Activated naive CD8-positive, alpha-beta T cell treated with anti-CD3 and anti-CD28 coated beads for 36 hours (primary cell): Measurements from ENCODE around the gene SSX2IP. TPM values are rescaled to one million over a fixed set of nuclear protein-coding genes. Genes with fewer than 3 reads are reported as not detected.
"Not testable (repeated sequence)": the region's sequence is repeated elsewhere in the genome, so short reads cannot be mapped to it uniquely, and the experiment has no call there.

ENCODE experiments used
- DNase-seq: peaks from one replicate; pipeline ENCODE4 v3.0.0; 2021
- H3K27ac Mint-ChIP-seq: one replicate; pipeline ENCODE4 v1.8.0; 2022; ENCODE audit warnings: mild to moderate bottlenecking, moderate library complexity, mixed read lengths
- H3K27me3 Mint-ChIP-seq: one replicate; pipeline ENCODE4 v1.8.0; 2022; ENCODE audit warnings: mild to moderate bottlenecking, mixed read lengths
- H3K36me3 Mint-ChIP-seq: one replicate; pipeline ENCODE4 v1.8.0; 2021; ENCODE audit warnings: mild to moderate bottlenecking, mixed read lengths
- H3K4me1 Mint-ChIP-seq: one replicate; pipeline ENCODE4 v1.8.0; 2021; ENCODE audit warnings: mixed read lengths
- H3K4me3 Mint-ChIP-seq: one replicate; pipeline ENCODE4 v1.8.0; 2022; ENCODE audit warnings: mild to moderate bottlenecking, moderate library complexity, mixed read lengths
- H3K9me3 Mint-ChIP-seq: one replicate; pipeline ENCODE4 v1.8.0; 2022; ENCODE audit warnings: mixed read lengths
- total RNA-seq, 2 experiments: library from RNA; stranded (reverse); gene quantifications; one replicate each; pipeline ENCODE4 v1.2.3, GENCODE V29; 2021

The SSX2IP gene, protein sequence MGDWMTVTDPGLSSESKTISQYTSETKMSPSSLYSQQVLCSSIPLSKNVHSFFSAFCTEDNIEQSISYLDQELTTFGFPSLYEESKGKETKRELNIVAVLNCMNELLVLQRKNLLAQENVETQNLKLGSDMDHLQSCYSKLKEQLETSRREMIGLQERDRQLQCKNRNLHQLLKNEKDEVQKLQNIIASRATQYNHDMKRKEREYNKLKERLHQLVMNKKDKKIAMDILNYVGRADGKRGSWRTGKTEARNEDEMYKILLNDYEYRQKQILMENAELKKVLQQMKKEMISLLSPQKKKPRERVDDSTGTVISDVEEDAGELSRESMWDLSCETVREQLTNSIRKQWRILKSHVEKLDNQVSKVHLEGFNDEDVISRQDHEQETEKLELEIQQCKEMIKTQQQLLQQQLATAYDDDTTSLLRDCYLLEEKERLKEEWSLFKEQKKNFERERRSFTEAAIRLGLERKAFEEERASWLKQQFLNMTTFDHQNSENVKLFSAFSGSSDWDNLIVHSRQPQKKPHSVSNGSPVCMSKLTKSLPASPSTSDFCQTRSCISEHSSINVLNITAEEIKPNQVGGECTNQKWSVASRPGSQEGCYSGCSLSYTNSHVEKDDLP
- total RNA-seq = 10 to 100 TPM; 12.4 to 13.1 TPM

DNA sequence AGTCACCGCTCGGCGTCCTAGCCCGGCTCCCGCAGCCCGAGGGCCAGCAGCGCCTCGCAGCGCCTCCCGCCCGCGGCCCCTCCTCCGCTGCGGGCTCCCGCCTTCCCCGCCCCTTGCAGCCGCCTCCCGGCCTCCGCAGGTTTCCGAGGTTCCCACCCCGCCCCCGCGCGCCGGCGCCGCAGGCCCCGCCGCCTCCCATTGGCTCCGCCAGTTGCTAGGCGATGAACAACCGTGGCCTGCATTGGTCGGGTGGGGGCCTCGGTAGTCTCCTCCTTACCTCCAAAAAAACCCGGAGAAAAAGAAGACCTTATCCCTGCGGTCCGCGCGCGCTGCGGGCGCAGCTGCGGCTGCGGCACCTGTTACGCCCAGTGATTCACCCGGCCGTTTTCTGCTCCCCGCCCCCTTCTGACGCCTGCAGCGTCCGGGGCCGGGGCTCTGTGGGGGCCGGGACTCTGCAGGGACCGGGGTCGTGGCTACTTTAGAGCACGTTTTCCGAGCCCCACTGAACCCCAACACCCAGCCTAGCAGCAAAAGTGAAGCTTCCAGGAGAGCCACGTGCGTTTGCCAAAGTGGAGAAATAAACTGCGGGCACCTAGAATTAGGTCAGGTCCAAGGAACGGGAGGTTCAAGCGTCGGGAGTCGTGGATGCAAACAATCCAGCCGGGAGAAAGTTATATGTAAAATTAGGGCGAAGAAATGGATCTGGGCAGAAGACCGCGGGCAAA lies at the start of gene SSX2IP:
Gene SSX2IP (minus strand): TSS at position 65 of the 725 bp plus-strand sequence. CDS start 19,242 bp downstream, outside the sequence.
- no peaks in the 10 kb centered on the region for H3K9me3 Mint-ChIP-seq
- H3K36me3 Mint-ChIP-seq = peaks cover 5% of the 10 kb centered on the region
- peak within 1 kb of the TSS; percentile 97 for H3K27ac Mint-ChIP-seq
- H3K4me3 Mint-ChIP-seq = peak within 1 kb of the TSS; percentile 96
- peaks cover 43% of the 10 kb centered on the region for H3K4me1 Mint-ChIP-seq
- H3K27me3 Mint-ChIP-seq = no peaks in the 10 kb centered on the region
- peak; percentile 98 for DNase-seq

DNA sequence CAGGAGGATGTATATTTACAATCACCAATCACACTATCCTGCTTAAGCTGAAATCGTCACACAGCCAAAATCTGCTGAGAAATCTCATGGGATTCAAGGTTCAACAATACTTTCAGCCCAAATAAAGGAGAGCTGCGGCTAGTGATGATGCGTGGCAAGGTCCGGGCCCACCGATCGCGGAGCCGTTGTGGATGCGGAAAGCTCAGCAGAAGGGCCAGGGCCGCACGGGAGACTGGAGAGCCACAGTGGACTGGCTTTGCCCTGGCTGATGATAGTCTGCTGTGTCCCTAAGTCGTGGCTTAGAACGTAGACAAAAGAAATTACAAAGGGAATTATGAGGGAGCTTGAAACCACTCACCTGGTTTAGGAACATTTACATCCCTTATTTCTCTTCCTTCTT lies 48.0 kb upstream of the SSX2IP start:
- Mint-ChIP-seq H3K27me3 (peaks cover 11% of the 10 kb centered on the region), H3K4me3 (no peak overlapping the region), H3K9me3 (no peaks in the 10 kb centered on the region), H3K4me1 (no peaks in the 10 kb centered on the region), H3K27ac (no peak overlapping the region), H3K36me3 (no peaks in the 10 kb centered on the region)
- DNase-seq = no peak

DNA sequence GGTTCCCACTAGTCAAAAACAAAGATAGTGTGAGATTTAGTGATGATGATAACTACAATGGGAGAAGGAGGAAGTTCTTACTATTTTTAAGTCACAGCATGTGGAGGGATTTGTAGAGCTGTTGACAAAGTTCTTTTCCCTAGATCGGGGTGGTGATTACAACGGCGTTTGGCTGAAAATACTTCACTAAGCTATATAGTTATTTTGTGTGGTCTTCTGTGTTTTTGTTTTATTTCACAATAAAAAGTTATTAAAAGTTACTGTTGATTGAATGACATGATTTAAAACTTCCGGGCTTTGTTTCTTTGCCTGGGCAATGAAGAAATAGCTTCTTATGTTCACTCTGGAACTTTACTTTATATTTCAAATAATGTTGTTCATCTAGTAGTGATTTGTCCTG lies 47.3 kb upstream of the SSX2IP start:
- Mint-ChIP-seq H3K36me3 (no peaks in the 10 kb centered on the region), H3K4me3 (no peak overlapping the region), H3K27ac (no peak overlapping the region), H3K27me3 (peaks cover 11% of the 10 kb centered on the region), H3K4me1 (no peaks in the 10 kb centered on the region), H3K9me3 (no peaks in the 10 kb centered on the region)
- DNase-seq = no peak

DNA sequence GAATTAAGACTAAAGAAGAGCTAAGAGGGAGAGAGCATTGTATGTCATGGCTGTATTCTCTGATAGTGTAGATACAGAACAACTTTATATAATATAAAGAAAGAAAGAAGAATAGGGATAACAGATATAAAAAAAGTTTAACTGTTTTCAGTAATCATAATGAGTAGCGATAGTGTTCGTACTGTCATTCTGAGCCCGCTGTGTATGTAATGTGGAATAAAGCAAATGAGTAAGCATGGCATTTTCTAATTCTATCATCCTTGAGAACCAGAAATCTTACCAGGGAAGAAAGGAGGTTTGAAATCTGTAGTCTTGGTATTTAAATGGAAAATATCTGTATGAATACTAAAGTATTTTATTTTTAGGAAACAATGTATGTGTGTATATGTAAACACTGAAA lies 46.7 kb upstream of the SSX2IP start:
- DNase-seq = no peak
- H3K27me3 Mint-ChIP-seq = peaks cover 11% of the 10 kb centered on the region
- no peak overlapping the region for H3K27ac Mint-ChIP-seq
- H3K4me1 Mint-ChIP-seq = no peaks in the 10 kb centered on the region
- no peaks in the 10 kb centered on the region for H3K9me3 Mint-ChIP-seq
- H3K36me3 Mint-ChIP-seq = no peaks in the 10 kb centered on the region
- no peak overlapping the region for H3K4me3 Mint-ChIP-seq

DNA sequence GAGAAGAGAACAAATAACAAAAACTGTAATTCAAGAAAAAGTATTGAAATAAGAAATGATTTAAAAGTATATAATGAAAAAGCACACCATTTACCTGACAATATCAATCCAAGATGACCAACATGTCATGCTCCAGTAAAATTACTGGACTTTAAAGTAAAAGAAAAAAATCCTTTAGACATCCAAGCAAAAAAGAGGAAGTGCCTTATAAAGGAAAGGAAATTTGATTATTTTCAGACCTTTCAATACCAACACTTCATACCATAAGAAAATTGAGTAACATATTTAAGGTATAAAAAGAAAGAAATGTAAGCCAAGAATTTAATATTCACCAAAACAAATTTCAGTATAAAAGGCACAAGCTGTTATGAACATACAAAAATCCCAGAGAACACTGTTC lies 46.2 kb upstream of the SSX2IP start:
- no peak overlapping the region for H3K4me3 Mint-ChIP-seq
- no peak for DNase-seq
- H3K4me1 Mint-ChIP-seq = no peaks in the 10 kb centered on the region
- no peaks in the 10 kb centered on the region for H3K9me3 Mint-ChIP-seq
- no peaks in the 10 kb centered on the region for H3K36me3 Mint-ChIP-seq
- peaks cover 11% of the 10 kb centered on the region for H3K27me3 Mint-ChIP-seq
- H3K27ac Mint-ChIP-seq = no peak overlapping the region

DNA sequence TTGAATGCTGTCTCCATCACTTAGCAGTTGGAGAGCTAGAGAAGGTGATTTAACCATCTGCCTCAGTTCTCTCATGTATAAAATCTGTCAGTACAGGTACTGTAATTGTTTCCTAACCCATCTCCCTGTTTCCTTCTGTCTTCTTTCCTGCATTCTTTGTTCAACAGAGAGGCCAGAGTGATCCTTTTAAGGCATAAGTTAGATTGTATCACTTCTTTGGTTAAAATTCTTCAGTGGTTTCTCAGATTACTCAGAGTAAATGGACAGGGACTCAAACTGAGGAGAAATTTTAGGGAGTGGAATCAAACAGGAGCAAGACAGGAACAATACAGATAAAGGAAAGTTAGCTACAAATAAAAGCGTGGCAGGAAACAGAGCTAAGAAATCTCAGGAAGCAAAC lies 45.2 kb upstream of the SSX2IP start:
- Mint-ChIP-seq H3K36me3 (no peaks in the 10 kb centered on the region), H3K9me3 (no peaks in the 10 kb centered on the region), H3K27me3 (peaks cover 19% of the 10 kb centered on the region), H3K4me1 (no peaks in the 10 kb centered on the region), H3K4me3 (no peak overlapping the region), H3K27ac (no peak overlapping the region)
- no peak for DNase-seq

DNA sequence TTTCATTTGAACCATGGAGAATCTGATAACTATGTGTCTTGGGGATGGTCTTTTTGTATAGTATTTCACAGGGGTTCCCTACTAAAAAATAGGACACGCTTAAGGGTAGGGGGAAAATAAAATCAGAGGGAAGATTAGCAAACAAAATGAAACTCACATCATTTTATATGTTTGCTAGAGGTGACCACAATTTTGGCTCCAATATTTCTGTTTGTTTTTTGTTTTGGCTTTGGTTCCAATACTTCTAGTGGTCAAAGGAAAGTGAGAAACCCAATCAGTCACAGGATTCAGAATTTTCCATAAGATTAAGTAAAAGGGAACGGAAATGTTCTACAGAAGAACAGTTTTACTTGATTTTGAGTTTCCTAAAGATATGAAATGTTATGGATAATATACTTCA lies 42.3 kb upstream of the SSX2IP start:
- Mint-ChIP-seq H3K27ac (no peak overlapping the region), H3K27me3 (peaks cover 28% of the 10 kb centered on the region), H3K36me3 (no peaks in the 10 kb centered on the region), H3K9me3 (no peaks in the 10 kb centered on the region), H3K4me3 (no peak overlapping the region), H3K4me1 (no peaks in the 10 kb centered on the region)
- DNase-seq = no peak

DNA sequence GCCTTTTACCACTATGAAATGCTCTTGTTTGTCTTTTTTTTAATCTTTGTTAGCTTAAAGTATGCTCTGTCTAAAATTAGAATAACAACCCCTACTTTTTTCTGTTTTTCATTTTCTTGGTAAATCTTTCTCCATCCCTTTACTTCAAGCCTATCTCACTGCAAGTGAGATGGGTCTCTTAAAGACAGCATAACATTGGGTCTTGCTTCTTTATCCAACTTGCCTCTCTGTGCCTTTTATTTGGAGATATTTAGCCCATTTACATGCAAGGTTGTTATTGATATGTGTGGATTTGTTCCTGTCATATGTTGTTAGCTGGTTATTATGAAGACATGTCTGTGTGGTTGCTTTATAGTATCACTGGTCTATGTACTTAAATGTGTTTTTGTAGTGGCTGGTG lies 41.3 kb upstream of the SSX2IP start:
- Mint-ChIP-seq H3K9me3 (no peaks in the 10 kb centered on the region), H3K27me3 (peaks cover 28% of the 10 kb centered on the region)

DNA sequence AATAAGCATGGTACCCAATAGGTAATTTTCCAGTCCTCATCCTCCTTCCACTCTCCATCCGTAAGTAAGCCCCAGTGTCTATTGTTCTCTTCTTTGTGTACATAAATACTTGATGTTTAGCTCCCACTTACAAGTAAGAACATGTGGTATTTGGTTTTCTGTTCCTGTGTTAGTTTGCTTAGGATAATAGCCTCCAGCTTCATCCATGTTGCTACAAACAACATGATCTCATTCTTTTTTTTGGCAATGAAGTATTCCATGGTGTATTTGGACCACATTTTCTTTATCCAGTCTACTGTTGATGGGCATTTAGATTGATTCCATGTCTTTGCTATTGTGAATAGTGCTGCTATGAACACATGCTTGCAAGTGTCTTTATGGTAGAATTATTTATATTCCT lies 37.5 kb upstream of the SSX2IP start:
- peaks cover 17% of the 10 kb centered on the region for H3K27me3 Mint-ChIP-seq
- not testable (repeated sequence) for H3K9me3 Mint-ChIP-seq, H3K36me3 Mint-ChIP-seq, H3K27ac Mint-ChIP-seq, H3K4me1 Mint-ChIP-seq, H3K4me3 Mint-ChIP-seq, DNase-seq

More for the DNA sequence above, 41.3 kb upstream of the SSX2IP start:
- no peaks in the 10 kb centered on the region for H3K36me3 Mint-ChIP-seq
- DNase-seq = no peak
- H3K4me1 Mint-ChIP-seq = no peaks in the 10 kb centered on the region
- no peak overlapping the region for H3K4me3 Mint-ChIP-seq
- H3K27ac Mint-ChIP-seq = no peak overlapping the region

DNA sequence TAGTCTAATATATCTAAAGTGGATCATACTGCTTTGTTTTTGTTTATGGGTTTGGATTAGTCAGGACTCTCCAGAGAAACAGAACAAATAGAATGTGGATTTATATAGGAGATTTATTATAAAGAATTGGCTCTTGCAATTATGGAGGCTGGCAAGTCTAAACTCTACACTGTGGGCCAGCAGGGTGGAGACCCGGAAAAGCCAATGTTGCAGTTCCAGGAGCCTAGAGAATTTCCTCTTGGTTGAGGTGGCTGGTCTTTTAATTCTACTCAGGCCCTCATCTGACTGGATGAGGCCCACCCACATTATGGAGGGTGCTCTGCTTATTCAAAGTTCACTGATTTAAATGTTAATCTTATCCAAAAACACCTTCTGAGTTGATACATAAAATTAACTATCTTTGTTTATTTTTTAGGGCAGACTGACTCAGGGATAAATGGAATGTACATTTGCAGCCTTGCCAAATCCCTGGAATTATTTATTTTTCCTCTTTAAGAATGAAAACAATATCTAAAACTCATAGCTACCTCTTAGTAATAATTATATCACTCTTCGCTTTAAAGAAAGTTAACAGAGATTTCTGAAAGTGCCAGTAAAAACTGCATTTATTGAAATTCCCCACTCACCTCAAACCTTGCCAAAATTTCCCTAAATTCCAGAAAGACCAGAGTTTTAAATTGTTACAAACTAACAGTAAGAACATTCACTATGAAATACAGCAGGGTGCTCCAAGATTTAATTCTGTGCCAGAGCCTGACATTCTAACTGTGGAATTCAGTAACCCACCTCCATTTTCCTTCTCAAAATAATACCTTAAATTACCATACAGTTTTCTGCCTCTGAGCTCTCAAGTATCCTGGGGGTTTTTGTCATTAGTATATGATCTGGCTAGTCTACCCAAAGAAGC lies 36.6 kb upstream of the SSX2IP start:
- H3K27me3 Mint-ChIP-seq = peaks cover 17% of the 10 kb centered on the region
- peaks cover 4% of the 10 kb centered on the region for H3K4me1 Mint-ChIP-seq
- H3K4me3 Mint-ChIP-seq = no peak overlapping the region
- no peaks in the 10 kb centered on the region for H3K9me3 Mint-ChIP-seq
- H3K27ac Mint-ChIP-seq = no peak overlapping the region
- no peaks in the 10 kb centered on the region for H3K36me3 Mint-ChIP-seq
- DNase-seq = no peak

DNA sequence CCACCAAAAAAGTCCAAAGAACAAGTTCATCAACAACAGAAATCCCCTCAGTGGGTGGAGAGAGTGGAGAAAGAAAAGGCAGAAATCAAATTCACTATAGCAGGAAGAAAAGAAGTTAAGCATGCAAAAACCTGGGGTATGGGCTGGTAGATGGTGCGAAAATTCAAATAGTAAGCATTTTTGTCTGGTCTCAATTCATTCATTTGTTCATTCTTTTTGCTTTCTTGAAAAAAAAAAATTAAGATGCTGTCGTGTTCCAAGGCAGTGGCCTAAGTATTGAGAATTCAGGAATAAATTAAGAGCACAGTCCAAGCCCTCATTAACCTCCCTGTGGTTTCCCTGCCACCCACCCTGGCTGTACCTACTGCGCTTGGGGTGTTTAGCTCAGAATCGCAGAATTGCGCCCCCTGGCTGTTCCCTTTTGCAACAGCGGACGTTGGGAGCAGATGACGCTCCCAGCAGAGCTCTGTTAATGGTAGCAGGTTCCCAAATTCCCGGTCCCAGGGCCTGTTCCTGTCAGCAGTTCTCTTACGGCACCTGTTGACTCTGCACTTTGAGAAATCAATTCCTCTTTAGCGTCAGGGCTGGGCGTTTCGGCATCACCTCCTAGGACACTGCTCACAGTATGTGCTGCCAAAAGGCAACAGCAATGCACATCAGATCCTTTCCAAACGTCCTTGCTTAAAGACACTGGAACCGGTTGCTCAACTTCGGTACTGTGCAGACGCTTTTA lies 34.0 kb upstream of the SSX2IP start:
- no peaks in the 10 kb centered on the region for H3K36me3 Mint-ChIP-seq
- H3K4me3 Mint-ChIP-seq = no peak overlapping the region
- no peaks in the 10 kb centered on the region for H3K9me3 Mint-ChIP-seq
- peaks cover 8% of the 10 kb centered on the region for H3K4me1 Mint-ChIP-seq
- H3K27me3 Mint-ChIP-seq = peaks cover 4% of the 10 kb centered on the region
- DNase-seq = peak; percentile 33
- H3K27ac Mint-ChIP-seq = no peak overlapping the region

DNA sequence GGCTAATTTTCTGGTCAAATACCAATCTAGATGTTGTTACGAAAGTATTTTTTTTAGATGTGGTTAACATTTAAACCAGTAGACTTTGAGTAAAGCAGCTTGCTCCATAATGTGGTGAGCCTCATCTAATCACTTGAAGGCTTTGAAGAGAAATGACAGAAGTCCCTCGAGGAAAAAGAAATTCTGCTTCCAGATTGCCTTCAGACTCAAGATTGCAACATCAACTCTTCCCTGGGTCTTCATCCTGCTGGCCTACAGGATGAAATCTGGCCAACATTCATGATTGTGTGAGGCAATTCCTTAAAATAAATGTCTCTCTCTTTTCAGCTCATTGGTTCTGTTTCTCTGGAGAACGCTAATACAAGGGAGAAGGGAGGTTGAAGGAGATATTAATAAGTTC lies 32.5 kb upstream of the SSX2IP start:
- H3K27ac Mint-ChIP-seq = no peak overlapping the region
- H3K4me3 Mint-ChIP-seq = no peak overlapping the region
- DNase-seq = no peak
- no peaks in the 10 kb centered on the region for H3K9me3 Mint-ChIP-seq
- peaks cover 8% of the 10 kb centered on the region for H3K4me1 Mint-ChIP-seq
- H3K27me3 Mint-ChIP-seq = no peaks in the 10 kb centered on the region
- no peaks in the 10 kb centered on the region for H3K36me3 Mint-ChIP-seq

DNA sequence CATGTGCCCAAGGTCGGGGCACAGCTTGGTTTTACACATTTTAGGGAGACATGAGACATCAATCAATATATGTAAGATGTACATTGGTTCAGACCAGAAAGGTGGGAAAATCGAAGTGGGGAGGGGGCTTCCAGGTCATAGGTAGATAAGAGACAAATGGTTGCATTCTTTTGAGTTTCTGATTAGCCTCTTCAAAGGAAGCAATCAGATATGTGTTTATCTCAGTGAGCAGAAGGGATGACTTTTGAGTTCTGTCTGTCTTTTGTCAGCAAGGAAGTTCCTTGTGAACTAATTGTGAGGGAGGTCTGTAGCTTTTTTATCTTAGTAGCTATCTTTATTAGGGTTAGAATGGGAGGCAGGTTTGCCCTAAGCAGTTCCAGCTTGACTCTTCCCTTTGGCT lies 31.6 kb upstream of the SSX2IP start:
- H3K27me3 Mint-ChIP-seq, H3K9me3 Mint-ChIP-seq: not testable (repeated sequence)

DNA sequence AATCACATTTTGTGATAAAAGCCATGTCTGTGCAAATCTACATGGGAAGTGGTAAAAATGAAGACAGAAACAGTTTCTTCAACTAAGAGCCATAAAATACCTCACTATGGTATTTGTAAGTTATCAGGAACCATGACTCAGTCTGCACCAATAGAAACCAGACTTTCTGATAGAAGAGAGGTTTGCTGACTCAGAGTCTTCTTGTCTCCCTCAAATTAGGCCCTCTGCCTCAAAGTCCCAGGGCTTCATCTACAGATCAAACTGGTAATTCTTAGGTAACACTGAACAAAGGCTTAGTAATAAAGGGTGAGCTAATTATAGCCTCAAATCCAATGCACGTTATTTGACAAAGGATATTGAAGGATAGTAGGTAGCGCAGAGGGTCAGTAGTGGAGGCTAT lies 30.9 kb upstream of the SSX2IP start:
- no peak overlapping the region for H3K27ac Mint-ChIP-seq
- H3K27me3 Mint-ChIP-seq = no peaks in the 10 kb centered on the region
- DNase-seq = no peak
- peaks cover 8% of the 10 kb centered on the region for H3K4me1 Mint-ChIP-seq
- no peak overlapping the region for H3K4me3 Mint-ChIP-seq
- H3K9me3 Mint-ChIP-seq = no peaks in the 10 kb centered on the region
- no peaks in the 10 kb centered on the region for H3K36me3 Mint-ChIP-seq

More for the DNA sequence above, 31.6 kb upstream of the SSX2IP start:
- H3K36me3 Mint-ChIP-seq, H3K4me3 Mint-ChIP-seq, H3K4me1 Mint-ChIP-seq, H3K27ac Mint-ChIP-seq, DNase-seq: not testable (repeated sequence)
